ENCODE results near the gene CTDSPL. TPM values are rescaled to one million over a fixed set of nuclear protein-coding genes. Genes with fewer than 3 reads are reported as not detected.

CTDSPL gene
- total RNA-seq, 2 experiments from 2014 or later, result 2.0 to 4.1 TPM

GRCh38 chr3:37935756-37936666 lies 74.3 kb downstream of the CTDSPL start:
- CTCF ChIA-PET, result no interaction called here
- no peak for DNase-seq
- Mint-ChIP-seq H3K36me3 (ENCODE audit: low read depth) (no peaks in the 10 kb centered on the region), H3K27me3 (peaks cover 15% of the 10 kb centered on the region), H3K4me3 (no peak overlapping the region), H3K4me1 (no peaks in the 10 kb centered on the region), H3K9me3 (no peaks in the 10 kb centered on the region), H3K27ac (no peak overlapping the region)
- POLR2A ChIA-PET, result no interaction called here

- no peaks in the 10 kb centered on the region for H3K9me3 Mint-ChIP-seq
- H3K27me3 Mint-ChIP-seq, result peaks cover 15% of the 10 kb centered on the region
- no peak overlapping the region for H3K27ac Mint-ChIP-seq
- ChIA-PET CTCF (no interaction called here), POLR2A (no interaction called here)
- no peaks in the 10 kb centered on the region for H3K36me3 Mint-ChIP-seq (ENCODE audit: low read depth)
- H3K4me1 Mint-ChIP-seq, result no peaks in the 10 kb centered on the region
- no peak overlapping the region for H3K4me3 Mint-ChIP-seq
- DNase-seq, result no peak
Observed at GRCh38 chr3:37937156-37937555, 75.5 kb downstream of the CTDSPL start.

DNA sequence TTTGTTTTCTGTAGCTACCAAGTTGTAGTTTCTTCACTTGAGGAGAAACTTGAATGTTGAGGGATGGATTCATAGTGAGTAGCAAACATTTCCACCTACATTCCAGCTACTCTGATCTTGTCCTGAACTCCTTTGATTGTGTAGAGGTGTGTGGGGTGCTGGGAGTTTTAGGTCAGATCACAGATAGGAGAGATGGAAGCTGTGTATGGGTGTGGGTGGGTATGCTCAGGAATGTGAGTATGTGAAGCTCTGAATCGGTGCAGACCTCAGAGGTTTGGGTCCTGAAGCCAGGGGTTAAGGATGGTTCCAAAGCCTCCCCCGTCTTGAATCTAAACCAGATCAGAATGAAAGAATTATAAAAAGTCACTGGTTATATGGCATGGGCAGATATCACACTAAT lies 76.3 kb downstream of the CTDSPL start:
- no peak overlapping the region for H3K4me3 Mint-ChIP-seq
- ChIA-PET POLR2A (no interaction called here), CTCF (no interaction called here)
- H3K36me3 Mint-ChIP-seq (ENCODE audit: low read depth), result no peaks in the 10 kb centered on the region
- H3K4me1 Mint-ChIP-seq, result no peaks in the 10 kb centered on the region
- no peak for DNase-seq
- H3K9me3 Mint-ChIP-seq, result no peaks in the 10 kb centered on the region
- H3K27me3 Mint-ChIP-seq, result peaks cover 15% of the 10 kb centered on the region
- no peak overlapping the region for H3K27ac Mint-ChIP-seq

- Mint-ChIP-seq H3K9me3 (no peaks in the 10 kb centered on the region), H3K36me3 (ENCODE audit: low read depth) (no peaks in the 10 kb centered on the region), H3K27me3 (peaks cover 13% of the 10 kb centered on the region), H3K4me3 (no peak overlapping the region), H3K27ac (no peak overlapping the region), H3K4me1 (no peaks in the 10 kb centered on the region)
- ChIA-PET CTCF (interaction anchor here (1.6 kb wide), 1 partner anchor 27 kb away, joined by 4 read pairs; no protein-coding TSS in a partner anchor), POLR2A (no interaction called here)
- no peak for DNase-seq
Observed at GRCh38 chr3:37940242-37940908, 78.7 kb downstream of the CTDSPL start.

GRCh38 chr3:37941608-37942508 lies 80.2 kb downstream of the CTDSPL start:
- DNase-seq, result no peak
- Mint-ChIP-seq H3K4me1 (no peaks in the 10 kb centered on the region), H3K27ac (no peak overlapping the region), H3K9me3 (no peaks in the 10 kb centered on the region), H3K4me3 (no peak overlapping the region), H3K27me3 (peaks cover 9% of the 10 kb centered on the region), H3K36me3 (ENCODE audit: low read depth) (no peaks in the 10 kb centered on the region)
- POLR2A ChIA-PET, result no interaction called here
- CTCF ChIA-PET, result interaction anchor here (1.6 kb wide), 1 partner anchor 26 kb away, joined by 4 read pairs; no protein-coding TSS in a partner anchor

GRCh38 chr3:37942646-37943045 lies 81.0 kb downstream of the CTDSPL start:
- Mint-ChIP-seq H3K27ac (no peak overlapping the region), H3K27me3 (peaks cover 8% of the 10 kb centered on the region), H3K4me1 (no peaks in the 10 kb centered on the region), H3K4me3 (no peak overlapping the region), H3K36me3 (ENCODE audit: low read depth) (no peaks in the 10 kb centered on the region), H3K9me3 (no peaks in the 10 kb centered on the region)
- DNase-seq, result no peak
- CTCF ChIA-PET, result no interaction called here
- POLR2A ChIA-PET, result no interaction called here

GRCh38 chr3:37943126-37943525 lies 81.4 kb downstream of the CTDSPL start:
- H3K27me3 Mint-ChIP-seq, result peaks cover 5% of the 10 kb centered on the region
- CTCF ChIA-PET, result no interaction called here
- POLR2A ChIA-PET, result no interaction called here

DNA sequence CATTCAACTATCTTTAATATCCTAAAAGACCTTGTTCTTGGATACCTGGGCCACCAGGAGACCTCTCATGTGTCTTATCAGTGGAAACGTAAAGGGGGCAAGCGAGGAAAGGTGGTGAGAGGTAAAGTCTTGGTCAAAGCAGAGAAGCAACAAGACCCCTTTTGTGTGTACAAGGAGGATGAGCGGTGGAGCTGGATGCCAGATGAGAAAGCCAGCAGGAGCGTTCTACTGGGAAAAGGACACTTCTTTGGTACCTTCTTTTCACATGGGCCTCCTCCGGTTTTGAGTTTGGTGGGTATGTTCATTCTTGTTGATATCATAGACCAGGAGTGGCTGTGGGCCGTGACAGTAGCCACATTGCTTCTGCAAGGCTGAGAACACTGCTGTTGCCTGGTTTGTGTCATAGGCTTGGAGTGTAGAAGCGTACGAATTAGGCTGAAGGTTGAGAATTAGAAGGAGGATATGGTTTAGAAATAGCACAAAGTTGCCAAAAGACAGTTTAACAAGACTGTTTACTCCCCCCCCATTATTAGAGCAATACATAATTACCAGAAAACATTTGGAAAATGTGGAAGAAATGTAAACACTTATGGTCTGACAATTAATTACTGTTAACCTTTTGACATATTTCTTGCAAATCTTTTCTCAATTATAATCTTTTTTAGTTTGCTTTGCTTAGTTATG lies 82.1 kb downstream of the CTDSPL start:
- Mint-ChIP-seq H3K4me1 (no peaks in the 10 kb centered on the region), H3K36me3 (ENCODE audit: low read depth) (no peaks in the 10 kb centered on the region), H3K9me3 (no peaks in the 10 kb centered on the region), H3K4me3 (no peak overlapping the region), H3K27me3 (peaks cover 3% of the 10 kb centered on the region), H3K27ac (no peak overlapping the region)
- POLR2A ChIA-PET, result no interaction called here
- CTCF ChIA-PET, result interaction anchor here (0.9 kb wide), 1 partner anchor 24 kb away, joined by 3 read pairs; no protein-coding TSS in a partner anchor
- no peak for DNase-seq

More at GRCh38 chr3:37943126-37943525, 81.4 kb downstream of the CTDSPL start:
- Mint-ChIP-seq H3K36me3 (ENCODE audit: low read depth) (no peaks in the 10 kb centered on the region), H3K4me1 (no peaks in the 10 kb centered on the region), H3K27ac (no peak overlapping the region), H3K4me3 (no peak overlapping the region), H3K9me3 (no peaks in the 10 kb centered on the region)
- no peak for DNase-seq

- Mint-ChIP-seq H3K36me3 (ENCODE audit: low read depth) (no peaks in the 10 kb centered on the region), H3K27me3 (peaks cover 2% of the 10 kb centered on the region), H3K4me1 (no peaks in the 10 kb centered on the region), H3K9me3 (no peaks in the 10 kb centered on the region), H3K27ac (no peak overlapping the region), H3K4me3 (no peak overlapping the region)
- no peak for DNase-seq
- ChIA-PET CTCF (interaction anchor here (0.9 kb wide), 1 partner anchor 23 kb away, joined by 3 read pairs; no protein-coding TSS in a partner anchor), POLR2A (no interaction called here)
Observed at GRCh38 chr3:37944391-37944842, 82.7 kb downstream of the CTDSPL start.

- Mint-ChIP-seq H3K9me3 (no peaks in the 10 kb centered on the region), H3K27me3 (no peaks in the 10 kb centered on the region), H3K27ac (no peak overlapping the region), H3K4me1 (no peaks in the 10 kb centered on the region), H3K4me3 (no peak overlapping the region), H3K36me3 (ENCODE audit: low read depth) (no peaks in the 10 kb centered on the region)
- ChIA-PET CTCF (interaction anchor here (0.6 kb wide), 1 partner anchor 523 kb away, joined by 3 read pairs; no protein-coding TSS in a partner anchor), POLR2A (no interaction called here)
- no peak for DNase-seq
Observed at GRCh38 chr3:37945156-37945806, 83.6 kb downstream of the CTDSPL start.

DNA sequence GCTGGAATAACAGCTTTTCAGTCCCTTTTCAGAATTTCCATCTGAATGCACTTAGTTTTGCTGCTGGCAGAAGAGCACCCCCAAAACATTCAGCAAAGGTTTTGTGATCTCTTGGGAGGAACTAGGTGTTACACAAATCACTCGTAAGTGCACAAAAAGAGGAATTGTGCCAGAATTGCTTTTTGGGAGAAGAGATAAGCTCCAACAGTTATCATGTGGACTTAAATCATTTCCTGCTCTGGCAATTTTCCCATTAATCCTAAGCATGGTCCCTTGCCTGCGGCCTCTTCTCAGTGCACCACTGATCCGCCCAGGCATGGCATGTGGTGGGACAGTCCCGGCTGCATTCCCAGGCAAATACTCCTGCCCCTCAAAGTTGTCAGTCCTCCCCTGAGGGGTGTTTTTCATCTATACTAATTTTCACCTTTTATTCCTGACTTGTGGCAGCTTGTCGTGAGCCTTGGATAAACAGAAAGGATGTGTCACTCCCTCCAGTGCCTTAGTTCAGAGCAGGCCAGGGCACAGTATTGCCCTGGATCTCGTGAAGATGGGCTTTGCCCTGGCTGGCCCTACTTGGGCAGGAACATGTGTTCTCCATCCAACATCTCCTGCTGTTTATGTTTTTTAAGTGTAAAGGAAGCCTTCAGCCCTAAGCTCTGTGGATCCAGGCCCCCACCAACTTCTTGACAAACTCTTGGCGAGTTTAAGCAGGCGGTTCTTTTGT lies 84.3 kb downstream of the CTDSPL start:
- ChIA-PET POLR2A (no interaction called here), CTCF (interaction anchor here (0.6 kb wide), 1 partner anchor 522 kb away, joined by 3 read pairs; no protein-coding TSS in a partner anchor)
- Mint-ChIP-seq H3K4me3 (no peak overlapping the region), H3K27me3 (no peaks in the 10 kb centered on the region), H3K36me3 (ENCODE audit: low read depth) (no peaks in the 10 kb centered on the region), H3K9me3 (no peaks in the 10 kb centered on the region), H3K27ac (no peak overlapping the region), H3K4me1 (no peaks in the 10 kb centered on the region)
- no peak for DNase-seq

DNA sequence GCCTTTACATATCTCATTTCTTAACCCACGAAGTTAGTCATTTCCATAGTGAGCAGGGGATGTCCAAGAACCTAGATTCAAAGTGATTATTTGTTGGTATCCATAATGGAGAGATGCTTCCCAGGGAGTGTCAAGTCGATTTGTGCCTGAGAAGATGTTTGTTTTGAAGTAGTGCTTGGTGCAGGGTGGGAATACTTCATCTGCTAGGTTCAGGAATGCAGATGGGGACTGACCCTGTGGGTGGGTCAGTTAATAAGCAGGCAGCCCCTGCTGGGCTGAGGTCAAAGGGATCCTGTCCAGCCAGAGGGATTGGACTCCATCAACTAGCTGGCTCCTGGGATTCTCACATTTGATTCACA lies 84.8 kb downstream of the CTDSPL start:
- DNase-seq, result no peak
- Mint-ChIP-seq H3K36me3 (ENCODE audit: low read depth) (no peaks in the 10 kb centered on the region), H3K27ac (no peak overlapping the region), H3K27me3 (no peaks in the 10 kb centered on the region), H3K4me3 (no peak overlapping the region), H3K4me1 (no peaks in the 10 kb centered on the region), H3K9me3 (no peaks in the 10 kb centered on the region)
- ChIA-PET CTCF (no interaction called here), POLR2A (no interaction called here)
